DOHH2 (cell line): Measurements from ENCODE around the gene EXOSC5.
A peak's percentile ranks its signal among the peaks of the same experiment; 100 is the strongest.

Source experiments
- EZH2phosphoT487 ChIP-seq: fragments of 200-600 bp; sonication (generic); IDR thresholded peaks from 2 replicates; pipeline ENCODE4 v1.6.1; 2017; ENCODE audit warnings: borderline replicate concordance, mild to moderate bottlenecking, antibody characterized with exemption, low read length, moderate library complexity, mixed read lengths
- TF ChIP-seq, protein P1 (sequence below): fragments of 200-600 bp; sonication (generic); IDR thresholded peaks from one replicate; pipeline ENCODE4 v1.5.1; 2014; ENCODE audit warnings: antibody characterized with exemption, mild to moderate bottlenecking, low read depth, low read length; ENCODE audit not compliant: poor library complexity, severe bottlenecking

- TF ChIP-seq, protein P1, sequence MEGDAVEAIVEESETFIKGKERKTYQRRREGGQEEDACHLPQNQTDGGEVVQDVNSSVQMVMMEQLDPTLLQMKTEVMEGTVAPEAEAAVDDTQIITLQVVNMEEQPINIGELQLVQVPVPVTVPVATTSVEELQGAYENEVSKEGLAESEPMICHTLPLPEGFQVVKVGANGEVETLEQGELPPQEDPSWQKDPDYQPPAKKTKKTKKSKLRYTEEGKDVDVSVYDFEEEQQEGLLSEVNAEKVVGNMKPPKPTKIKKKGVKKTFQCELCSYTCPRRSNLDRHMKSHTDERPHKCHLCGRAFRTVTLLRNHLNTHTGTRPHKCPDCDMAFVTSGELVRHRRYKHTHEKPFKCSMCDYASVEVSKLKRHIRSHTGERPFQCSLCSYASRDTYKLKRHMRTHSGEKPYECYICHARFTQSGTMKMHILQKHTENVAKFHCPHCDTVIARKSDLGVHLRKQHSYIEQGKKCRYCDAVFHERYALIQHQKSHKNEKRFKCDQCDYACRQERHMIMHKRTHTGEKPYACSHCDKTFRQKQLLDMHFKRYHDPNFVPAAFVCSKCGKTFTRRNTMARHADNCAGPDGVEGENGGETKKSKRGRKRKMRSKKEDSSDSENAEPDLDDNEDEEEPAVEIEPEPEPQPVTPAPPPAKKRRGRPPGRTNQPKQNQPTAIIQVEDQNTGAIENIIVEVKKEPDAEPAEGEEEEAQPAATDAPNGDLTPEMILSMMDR, result peak; percentile 90
- TF ChIP-seq EZH2phosphoT487, result no peak
Observed at GRCh38 chr19:41353466-41354342, 43.5 kb downstream of the EXOSC5 start, which contains the start of gene TGFB1.
